RWPE2 (cell line): Measurements from ENCODE around the gene STK11.

Experiments used
- ATAC-seq: fragments of 200-7000 bp; cut with Tn5 transposase; 3 replicates; pipeline ENCODE4 v1.9.1; 2021; ENCODE audit warnings: low read depth
- DNase-seq: peaks from one replicate; pipeline ENCODE4 v3.0.0-alpha.2; 2020; ENCODE audit warnings: low spot score
- H3K27ac ChIP-seq: fragments of 450-650 bp; 2 replicates; pipeline ENCODE4 v1.5.1; 2017; ENCODE audit warnings: mild to moderate bottlenecking; ENCODE audit not compliant: poor library complexity, severe bottlenecking
- H3K27me3 ChIP-seq: fragments of 250-450 bp; sonication (Bioruptor Pico); 2 replicates; pipeline ENCODE4 v1.5.1; 2021; ENCODE audit warnings: mild to moderate bottlenecking, moderate library complexity; ENCODE audit not compliant: insufficient read depth, poor library complexity, severe bottlenecking
- H3K36me3 ChIP-seq: fragments of 250-450 bp; sonication (Bioruptor Pico); 2 replicates; pipeline ENCODE4 v1.5.1; 2020; ENCODE audit warnings: low read depth, mild to moderate bottlenecking, moderate library complexity
- H3K4me1 ChIP-seq: fragments of 250-450 bp; sonication (Bioruptor Pico); 2 replicates; pipeline ENCODE4 v1.5.1; 2021; ENCODE audit warnings: mild to moderate bottlenecking, moderate library complexity; ENCODE audit not compliant: insufficient read depth, poor library complexity, severe bottlenecking
- H3K4me3 ChIP-seq: fragments of 250-450 bp; sonication (Bioruptor Pico); 2 replicates; pipeline ENCODE4 v1.5.1; 2021; ENCODE audit warnings: mild to moderate bottlenecking, moderate library complexity; ENCODE audit not compliant: severe bottlenecking
- H3K9me3 ChIP-seq: fragments of 250-450 bp; sonication (Bioruptor Pico); 2 replicates; pipeline ENCODE4 v1.5.1; 2021; ENCODE audit warnings: mild to moderate bottlenecking, moderate library complexity; ENCODE audit not compliant: severe bottlenecking
- TF ChIP-seq, protein P1 (sequence below): fragments of 450-650 bp; IDR thresholded peaks from one replicate; pipeline ENCODE4 v1.5.1; 2017; ENCODE audit warnings: mild to moderate bottlenecking, moderate library complexity; ENCODE audit not compliant: poor library complexity, severe bottlenecking

STK11 gene

DNA sequence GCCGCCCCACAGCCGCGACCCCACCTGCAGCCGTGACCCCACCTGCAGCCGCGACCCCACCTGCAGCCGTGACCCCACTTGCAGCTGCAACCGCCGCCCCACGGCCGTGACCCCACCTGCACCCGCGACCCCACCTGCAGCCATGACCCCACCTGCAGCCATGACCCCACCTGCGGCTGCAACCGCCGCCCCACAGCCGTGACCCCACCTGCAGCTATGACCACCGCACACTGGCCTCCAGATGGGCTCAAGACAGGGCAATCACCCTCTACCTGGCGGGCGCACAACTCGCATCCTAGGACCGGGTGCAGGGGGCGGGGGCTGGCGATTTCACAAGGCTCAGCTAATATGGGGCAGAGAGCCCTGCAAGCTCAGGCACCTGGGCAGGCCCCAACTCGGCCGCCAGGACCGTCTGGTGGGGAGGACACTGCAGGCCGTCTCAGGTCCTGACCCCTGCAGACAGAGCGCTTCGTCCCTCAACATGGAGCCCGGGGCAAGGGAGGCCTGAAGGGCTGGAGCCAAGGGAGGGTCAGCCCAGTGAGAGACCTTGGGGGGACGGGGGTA, 46.6 kb upstream of the STK11 start:
- ATAC-seq (no peak), DNase-seq (no peak)
- Histone ChIP-seq H3K4me1 (peaks cover 14% of the 10 kb centered on the region), H3K4me3 (no peak overlapping the region), H3K9me3 (no peaks in the 10 kb centered on the region), H3K27ac (no peak overlapping the region), H3K36me3 (peaks cover 11% of the 10 kb centered on the region), H3K27me3 (no peaks in the 10 kb centered on the region)
- TF ChIP-seq, protein P1, sequence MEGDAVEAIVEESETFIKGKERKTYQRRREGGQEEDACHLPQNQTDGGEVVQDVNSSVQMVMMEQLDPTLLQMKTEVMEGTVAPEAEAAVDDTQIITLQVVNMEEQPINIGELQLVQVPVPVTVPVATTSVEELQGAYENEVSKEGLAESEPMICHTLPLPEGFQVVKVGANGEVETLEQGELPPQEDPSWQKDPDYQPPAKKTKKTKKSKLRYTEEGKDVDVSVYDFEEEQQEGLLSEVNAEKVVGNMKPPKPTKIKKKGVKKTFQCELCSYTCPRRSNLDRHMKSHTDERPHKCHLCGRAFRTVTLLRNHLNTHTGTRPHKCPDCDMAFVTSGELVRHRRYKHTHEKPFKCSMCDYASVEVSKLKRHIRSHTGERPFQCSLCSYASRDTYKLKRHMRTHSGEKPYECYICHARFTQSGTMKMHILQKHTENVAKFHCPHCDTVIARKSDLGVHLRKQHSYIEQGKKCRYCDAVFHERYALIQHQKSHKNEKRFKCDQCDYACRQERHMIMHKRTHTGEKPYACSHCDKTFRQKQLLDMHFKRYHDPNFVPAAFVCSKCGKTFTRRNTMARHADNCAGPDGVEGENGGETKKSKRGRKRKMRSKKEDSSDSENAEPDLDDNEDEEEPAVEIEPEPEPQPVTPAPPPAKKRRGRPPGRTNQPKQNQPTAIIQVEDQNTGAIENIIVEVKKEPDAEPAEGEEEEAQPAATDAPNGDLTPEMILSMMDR, result no peak

DNA sequence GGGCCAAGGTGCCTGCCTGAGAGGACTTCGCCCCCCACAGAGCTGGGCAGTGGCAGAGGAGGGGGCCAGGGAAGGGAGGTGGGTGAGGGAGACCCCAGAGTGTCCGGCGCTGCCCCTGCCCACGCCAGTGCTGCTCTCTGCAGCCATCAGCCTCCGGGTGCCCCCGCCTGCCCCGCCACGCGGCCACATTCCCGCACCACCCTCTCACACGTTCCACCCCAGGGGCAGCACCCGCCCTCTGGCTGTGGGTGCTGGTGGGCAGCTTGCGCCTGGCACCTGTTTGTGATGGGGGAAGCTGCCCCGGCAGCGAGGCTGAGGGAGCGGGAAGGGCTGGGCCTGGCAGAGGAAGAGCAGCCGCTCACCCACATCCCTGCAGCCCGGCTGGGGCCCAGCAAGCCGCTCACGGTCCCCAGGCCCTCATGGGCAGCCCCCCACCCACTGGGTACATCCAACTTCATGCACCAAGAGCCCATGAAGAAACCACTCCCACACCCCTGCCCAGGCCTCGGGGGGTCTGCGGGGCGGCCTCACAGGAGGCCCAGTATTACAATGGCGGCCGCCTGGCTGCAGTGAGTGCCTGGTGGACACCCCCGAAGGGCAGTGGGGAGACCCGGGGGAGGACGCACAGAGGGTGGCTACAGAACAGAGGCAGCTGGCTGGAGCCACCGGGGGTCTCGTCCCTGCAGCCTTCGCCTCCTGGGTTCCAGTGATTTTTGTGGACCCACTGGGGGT, 45.5 kb upstream of the STK11 start:
- no peak overlapping the region for H3K4me3 ChIP-seq
- no peak overlapping the region for H3K27ac ChIP-seq
- no peaks in the 10 kb centered on the region for H3K9me3 ChIP-seq
- TF ChIP-seq, protein P1, result no peak
- peaks cover 11% of the 10 kb centered on the region for H3K4me1 ChIP-seq
- H3K36me3 ChIP-seq, result peaks cover 6% of the 10 kb centered on the region; the same call in 1 of the 2 replicates
- DNase-seq (no peak), ATAC-seq (no peak)
- no peaks in the 10 kb centered on the region for H3K27me3 ChIP-seq

DNA sequence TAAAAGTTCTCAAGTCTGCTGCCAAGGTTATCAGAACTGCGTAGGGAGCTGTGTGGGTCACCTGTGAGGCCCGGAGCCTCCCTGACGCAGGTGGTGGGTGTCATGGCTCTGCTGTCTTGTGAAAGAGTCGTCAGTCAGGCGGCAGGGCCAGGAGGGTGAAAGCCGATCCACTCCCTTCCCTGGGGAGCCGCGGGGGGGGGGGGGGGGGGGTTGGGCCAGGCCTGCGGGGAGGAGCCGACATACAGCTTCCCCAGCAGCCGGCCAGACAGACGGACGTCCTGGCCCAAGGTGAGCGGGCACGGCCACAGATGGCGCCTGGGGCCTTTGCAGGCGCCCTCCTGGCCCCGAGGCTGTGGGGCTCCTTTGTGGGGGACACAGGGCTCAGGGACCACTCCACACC, 43.9 kb upstream of the STK11 start:
- ATAC-seq, result peak; percentile 82
- H3K4me3 ChIP-seq, result no peak overlapping the region
- no peak overlapping the region for H3K27ac ChIP-seq
- TF ChIP-seq, protein P1, result no peak
- no peaks in the 10 kb centered on the region for H3K27me3 ChIP-seq
- H3K9me3 ChIP-seq, result no peaks in the 10 kb centered on the region
- H3K4me1 ChIP-seq, result no peaks in the 10 kb centered on the region
- H3K36me3 ChIP-seq, result peaks cover 12% of the 10 kb centered on the region
- DNase-seq, result peak; percentile 76

DNA sequence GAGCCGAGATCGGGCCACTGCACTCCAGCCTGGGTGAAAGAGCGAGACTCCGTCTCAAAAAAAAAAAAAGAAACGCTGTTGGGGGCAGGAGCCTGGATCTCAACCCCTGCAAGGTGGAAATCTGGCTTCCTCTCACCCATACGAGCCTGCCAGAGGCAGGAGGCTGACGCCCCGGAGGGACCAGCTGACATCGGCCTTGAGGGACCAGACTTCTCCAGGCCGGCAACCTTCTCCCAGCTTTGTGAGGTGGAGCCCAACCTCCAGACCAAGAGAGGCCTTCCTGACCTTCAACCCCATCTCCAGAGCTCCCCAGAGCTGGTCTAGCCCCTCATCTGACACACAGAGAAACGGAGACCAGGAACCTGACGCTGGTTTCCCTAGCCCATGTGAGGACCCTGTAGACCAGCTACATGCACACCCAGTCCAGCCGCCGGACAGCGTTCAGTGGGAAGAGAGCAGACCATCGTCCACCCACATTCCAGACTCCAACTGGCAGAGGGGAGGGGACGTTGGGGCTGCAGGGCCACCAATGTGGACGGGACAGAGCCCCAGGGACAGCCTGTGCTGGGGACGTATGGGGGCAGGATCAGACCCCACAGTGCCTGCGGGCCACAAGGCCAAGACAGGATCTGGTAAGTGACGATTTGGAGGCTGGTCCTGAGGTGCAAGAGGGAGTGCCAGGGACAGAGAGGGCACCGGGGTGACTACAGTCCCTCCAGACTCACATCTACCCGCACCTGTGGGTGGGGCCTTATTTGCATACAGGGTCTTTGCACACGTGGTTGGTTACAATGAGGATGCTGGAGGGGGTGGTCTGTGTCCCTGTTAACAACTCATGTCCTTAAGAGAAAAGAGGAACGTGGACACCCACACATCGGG, 42.9 kb upstream of the STK11 start:
- H3K27me3 ChIP-seq, result no peaks in the 10 kb centered on the region
- no peak overlapping the region for H3K27ac ChIP-seq
- H3K4me1 ChIP-seq, result no peaks in the 10 kb centered on the region
- H3K4me3 ChIP-seq, result no peak overlapping the region
- no peaks in the 10 kb centered on the region for H3K9me3 ChIP-seq
- H3K36me3 ChIP-seq, result peaks cover 19% of the 10 kb centered on the region
- TF ChIP-seq, protein P1, result no peak
- no peak for DNase-seq
- no peak for ATAC-seq
